ENCODE measurements around the gene P2RY12.

Gene P2RY12

GRCh38 chr3:151321526-151321925, 63.0 kb downstream of the P2RY12 start:
- no peaks in the 10 kb centered on the region for H3K27me3 Mint-ChIP-seq (ENCODE audit: low read depth)

DNA sequence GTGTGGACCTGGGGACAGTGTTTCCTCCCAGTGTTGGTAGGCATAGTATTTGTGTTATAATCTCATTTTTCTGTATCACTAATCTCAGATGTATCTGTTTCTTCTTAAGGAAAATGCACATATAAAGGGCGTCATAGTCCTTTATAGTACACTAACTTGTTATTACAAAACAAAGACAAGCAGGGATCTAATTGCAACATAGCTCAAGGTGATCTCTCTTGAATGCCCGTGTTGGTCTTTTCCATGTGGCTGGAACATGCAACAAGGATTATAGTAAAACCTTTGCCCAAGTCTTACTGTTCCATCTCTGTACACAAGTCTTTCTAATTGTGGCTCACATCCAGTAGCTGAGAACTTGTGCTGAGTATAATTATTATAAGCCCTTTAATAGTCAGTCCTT, 64.4 kb downstream of the P2RY12 start:
- Mint-ChIP-seq H3K4me1 (no peaks in the 10 kb centered on the region), H3K36me3 (ENCODE audit: low read depth) (no peaks in the 10 kb centered on the region), H3K27me3 (ENCODE audit: low read depth) (no peaks in the 10 kb centered on the region), H3K9me3 (no peaks in the 10 kb centered on the region), H3K4me3 (no peak overlapping the region), H3K27ac (no peak overlapping the region)
- no peak for TF ChIP-seq CTCF (IDR thresholded peaks at IDR 0.05; ENCODE audit: unreplicated experiment in 3 of 3)

More at GRCh38 chr3:151321526-151321925, 63.0 kb downstream of the P2RY12 start:
- H3K36me3 Mint-ChIP-seq (ENCODE audit: low read depth): no peaks in the 10 kb centered on the region
- TF ChIP-seq CTCF (IDR thresholded peaks at IDR 0.05; ENCODE audit: unreplicated experiment in 3 of 3): no peak
- no peak overlapping the region for H3K4me3 Mint-ChIP-seq
- no peaks in the 10 kb centered on the region for H3K9me3 Mint-ChIP-seq
- H3K27ac Mint-ChIP-seq: no peak overlapping the region
- H3K4me1 Mint-ChIP-seq: no peaks in the 10 kb centered on the region

DNA sequence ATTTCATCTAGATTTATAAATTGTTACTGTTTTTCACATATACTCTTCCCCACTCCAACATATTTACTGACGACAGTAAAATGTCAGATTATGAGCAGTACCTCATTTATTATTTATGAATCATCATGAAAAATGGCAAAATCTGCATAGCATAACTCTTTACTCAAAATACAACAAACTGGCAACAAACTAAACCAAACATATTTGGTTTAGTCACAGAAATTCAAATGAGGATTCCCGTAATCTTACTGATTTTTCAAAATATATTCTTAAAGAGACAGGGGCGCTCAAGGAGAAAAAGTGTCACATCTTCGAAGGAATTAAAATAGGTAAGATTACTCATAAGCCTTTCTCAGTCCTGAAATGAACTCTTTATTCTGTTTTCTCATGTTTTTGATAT, 64.9 kb downstream of the P2RY12 start:
- Mint-ChIP-seq H3K4me3 (no peak overlapping the region), H3K27ac (no peak overlapping the region), H3K9me3 (no peaks in the 10 kb centered on the region), H3K27me3 (ENCODE audit: low read depth) (no peaks in the 10 kb centered on the region), H3K4me1 (no peaks in the 10 kb centered on the region), H3K36me3 (ENCODE audit: low read depth) (no peaks in the 10 kb centered on the region)
- TF ChIP-seq CTCF (IDR thresholded peaks at IDR 0.05; ENCODE audit: unreplicated experiment in 3 of 3): no peak

- Mint-ChIP-seq H3K36me3 (ENCODE audit: low read depth) (no peaks in the 10 kb centered on the region), H3K27me3 (ENCODE audit: low read depth) (no peaks in the 10 kb centered on the region), H3K4me3 (no peak overlapping the region), H3K9me3 (no peaks in the 10 kb centered on the region), H3K27ac (no peak overlapping the region), H3K4me1 (no peaks in the 10 kb centered on the region)
- TF ChIP-seq CTCF (IDR thresholded peaks at IDR 0.05; ENCODE audit: unreplicated experiment in 3 of 3): no peak
Observed at GRCh38 chr3:151318991-151319390, 65.6 kb downstream of the P2RY12 start.

- no peak for TF ChIP-seq CTCF (IDR thresholded peaks at IDR 0.05; ENCODE audit: unreplicated experiment in 3 of 3)
- peak overlapping the region in 1 of 3 experiments; percentile 24 for H3K27ac Mint-ChIP-seq
- H3K27me3 Mint-ChIP-seq (ENCODE audit: low read depth): no peaks in the 10 kb centered on the region
- no peaks in the 10 kb centered on the region for H3K36me3 Mint-ChIP-seq (ENCODE audit: low read depth)
- H3K4me1 Mint-ChIP-seq: no peaks in the 10 kb centered on the region
- H3K9me3 Mint-ChIP-seq: no peaks in the 10 kb centered on the region
- no peak overlapping the region for H3K4me3 Mint-ChIP-seq
Observed at GRCh38 chr3:151318313-151318712, 66.2 kb downstream of the P2RY12 start.

- Mint-ChIP-seq H3K36me3 (ENCODE audit: low read depth) (no peaks in the 10 kb centered on the region), H3K27me3 (ENCODE audit: low read depth) (no peaks in the 10 kb centered on the region), H3K9me3 (no peaks in the 10 kb centered on the region), H3K4me1 (no peaks in the 10 kb centered on the region), H3K27ac (no peak within 1 kb of the TSS), H3K4me3 (no peak within 1 kb of the TSS)
- TF ChIP-seq CTCF (IDR thresholded peaks at IDR 0.05; ENCODE audit: unreplicated experiment in 3 of 3): no peak
Observed at GRCh38 chr3:151316267-151316991, 68.1 kb downstream of the P2RY12 start, which contains the start of gene GPR87. TSS of gene GPR87 (minus strand) at chr3:151316820. CDS start at chr3:151300100, 16,720 bp downstream.
